IPS DF 6.9 (cell line): ENCODE results near the gene TGFB2.

ENCODE experiments used
- DNase-seq: peaks from one replicate; pipeline ENCODE4 v3.0.0-alpha.2; 2013; ENCODE audit warnings: low read depth, low spot score
- H3K27ac ChIP-seq: one replicate; pipeline ENCODE4 v1.5.1; 2013; ENCODE audit warnings: low read length, control low read depth
- H3K27me3 ChIP-seq: 2 replicates; pipeline ENCODE4 v1.6.1; 2013; ENCODE audit warnings: mild to moderate bottlenecking, low read length; ENCODE audit not compliant: control insufficient read depth, insufficient read depth
- H3K36me3 ChIP-seq: 2 replicates; pipeline ENCODE4 v1.6.1; 2013; ENCODE audit warnings: low read length; ENCODE audit not compliant: control insufficient read depth, insufficient read depth
- H3K4me1 ChIP-seq: 2 replicates; pipeline ENCODE4 v1.6.1; 2013; ENCODE audit warnings: low read length; ENCODE audit not compliant: control insufficient read depth, insufficient read depth
- H3K4me3 ChIP-seq: 2 replicates; pipeline ENCODE4 v1.5.1; 2013; ENCODE audit warnings: mild to moderate bottlenecking, low read length
- H3K9me3 ChIP-seq: 2 replicates; pipeline ENCODE4 v1.6.1; 2013; ENCODE audit warnings: low read length, inconsistent platforms; ENCODE audit not compliant: control insufficient read depth, insufficient read depth
- WGBS: extraction: QIAGEN DNeasy Blood & Tissue Kit; methylation state at CpG from one replicate; pipeline ENCODE4 v1.1.7; 2013; ENCODE audit warnings: mixed read lengths, missing lambda C conversion rate; ENCODE audit not compliant: insufficient read length, insufficient coverage; 5-methylcytosine and 5-hydroxymethylcytosine counted together

Gene TGFB2

GRCh38 chr1:218330043-218330623, 15.0 kb upstream of the TGFB2 start:
- DNase-seq, result no peak
- Histone ChIP-seq H3K9me3 (no peaks in the 10 kb centered on the region), H3K36me3 (no peaks in the 10 kb centered on the region), H3K4me1 (no peaks in the 10 kb centered on the region), H3K27me3 (no peaks in the 10 kb centered on the region), H3K4me3 (no peak overlapping the region), H3K27ac (no peak overlapping the region)
- WGBS, result no CpG with 5 or more reads among the region's 4 CpGs

GRCh38 chr1:218332416-218332815, 12.7 kb upstream of the TGFB2 start:
- Histone ChIP-seq H3K4me3 (no peak overlapping the region), H3K27ac (no peak overlapping the region)

GRCh38 chr1:218336328-218336727, 8.8 kb upstream of the TGFB2 start:
- H3K27ac ChIP-seq, result no peak overlapping the region
- no peaks in the 10 kb centered on the region for H3K27me3 ChIP-seq
- H3K9me3 ChIP-seq, result no peaks in the 10 kb centered on the region
- H3K36me3 ChIP-seq, result no peaks in the 10 kb centered on the region
- no peaks in the 10 kb centered on the region for H3K4me1 ChIP-seq
- no peak overlapping the region for H3K4me3 ChIP-seq
- WGBS, result no CpG with 5 or more reads among the region's 2 CpGs
- no peak for DNase-seq

More at GRCh38 chr1:218332416-218332815, 12.7 kb upstream of the TGFB2 start:
- DNase-seq, result no peak
- Histone ChIP-seq H3K9me3 (no peaks in the 10 kb centered on the region), H3K27me3 (no peaks in the 10 kb centered on the region), H3K36me3 (no peaks in the 10 kb centered on the region), H3K4me1 (no peaks in the 10 kb centered on the region)

GRCh38 chr1:218339267-218339831, 5.8 kb upstream of the TGFB2 start:
- no peaks in the 10 kb centered on the region for H3K36me3 ChIP-seq
- H3K9me3 ChIP-seq, result no peaks in the 10 kb centered on the region
- H3K27me3 ChIP-seq, result no peaks in the 10 kb centered on the region
- DNase-seq, result no peak
- H3K27ac ChIP-seq, result no peak overlapping the region
- no CpG with 5 or more reads among the region's 1 CpG for WGBS
- no peaks in the 10 kb centered on the region for H3K4me1 ChIP-seq
- no peak overlapping the region for H3K4me3 ChIP-seq

- no peaks in the 10 kb centered on the region for H3K9me3 ChIP-seq
- no peak overlapping the region for H3K4me3 ChIP-seq
- H3K4me1 ChIP-seq, result peaks cover 3% of the 10 kb centered on the region; the same call in 1 of the 2 replicates
- H3K27me3 ChIP-seq, result peaks cover 3% of the 10 kb centered on the region; the same call in 1 of the 2 replicates
- WGBS, result no CpG with 5 or more reads among the region's 1 CpG
- H3K27ac ChIP-seq, result no peak overlapping the region
- no peak for DNase-seq
- H3K36me3 ChIP-seq, result no peaks in the 10 kb centered on the region
Measured at GRCh38 chr1:218341325-218341724, 3.8 kb upstream of the TGFB2 start.

GRCh38 chr1:218342091-218342490, 3.0 kb upstream of the TGFB2 start:
- H3K27ac ChIP-seq, result no peak overlapping the region
- H3K4me3 ChIP-seq, result no peak overlapping the region
- no peaks in the 10 kb centered on the region for H3K9me3 ChIP-seq
- DNase-seq, result no peak
- H3K36me3 ChIP-seq, result no peaks in the 10 kb centered on the region
- no CpG with 5 or more reads among the region's 4 CpGs for WGBS
- H3K4me1 ChIP-seq, result peaks cover 3% of the 10 kb centered on the region; the same call in 1 of the 2 replicates
- peaks cover 3% of the 10 kb centered on the region; the same call in 1 of the 2 replicates for H3K27me3 ChIP-seq

- Histone ChIP-seq H3K27me3 (peaks cover 3% of the 10 kb centered on the region; the same call in 1 of the 2 replicates), H3K36me3 (no peaks in the 10 kb centered on the region), H3K9me3 (no peaks in the 10 kb centered on the region), H3K4me3 (peak overlapping the region; percentile 75; the same call in 1 of the 2 replicates), H3K4me1 (peaks cover 3% of the 10 kb centered on the region; the same call in 1 of the 2 replicates), H3K27ac (no peak overlapping the region)
- DNase-seq, result no peak
- no CpG with 5 or more reads among the region's 64 CpGs for WGBS
Measured at GRCh38 chr1:218345673-218346390, 696 bp downstream of the TGFB2 start.

- Histone ChIP-seq H3K27me3 (peaks cover 3% of the 10 kb centered on the region; the same call in 1 of the 2 replicates), H3K27ac (no peak overlapping the region), H3K4me3 (peak overlapping the region; percentile 49; the same call in 1 of the 2 replicates), H3K9me3 (no peaks in the 10 kb centered on the region), H3K36me3 (no peaks in the 10 kb centered on the region), H3K4me1 (peaks cover 3% of the 10 kb centered on the region; the same call in 1 of the 2 replicates)
- 100% methylated on average over 1 of the region's 39 CpGs for WGBS
- no peak for DNase-seq
Measured at GRCh38 chr1:218346391-218347204, 1.5 kb downstream of the TGFB2 start.

- Histone ChIP-seq H3K9me3 (no peaks in the 10 kb centered on the region), H3K27ac (no peak overlapping the region), H3K4me3 (peak overlapping the region; percentile 49; the same call in 1 of the 2 replicates), H3K4me1 (peaks cover 3% of the 10 kb centered on the region; the same call in 1 of the 2 replicates), H3K27me3 (peaks cover 3% of the 10 kb centered on the region; the same call in 1 of the 2 replicates), H3K36me3 (no peaks in the 10 kb centered on the region)
- DNase-seq, result no peak
- WGBS, result no CpG with 5 or more reads among the region's 14 CpGs
Measured at GRCh38 chr1:218347336-218347722, 2.2 kb downstream of the TGFB2 start.
